Prostate gland (tissue), 2 donors: ENCODE results near the gene PON3. TPM values are rescaled to one million over a fixed set of nuclear protein-coding genes. Genes with fewer than 3 reads are reported as not detected.

Source experiments
- DNase-seq: peaks from one replicate; pipeline ENCODE4 v3.0.0-alpha.2; 2019; ENCODE audit warnings: low spot score
- H3K27ac ChIP-seq, 2 donors: fragments of 200-600 bp; sonication (generic); 2 replicates each; pipeline ENCODE4 v1.5.1; 2017 to 2019
- H3K27me3 ChIP-seq: fragments of 200-600 bp; sonication (generic); replicated peaks from 2 replicates; pipeline ENCODE4 v1.5.1; 2019; ENCODE audit not compliant: insufficient read depth
- H3K36me3 ChIP-seq, 2 donors: fragments of 200-600 bp; sonication (generic); 1 replicate in 1 of 2; 2 replicates in 1 of 2; pipeline versions ENCODE4 v1.5.1 to v1.8.1; 2017 to 2019
- H3K4me1 ChIP-seq: fragments of 200-600 bp; sonication (generic); replicated peaks from 2 replicates; pipeline ENCODE4 v1.5.1; 2019
- H3K4me3 ChIP-seq, 2 donors: fragments of 200-600 bp; sonication (generic); 2 replicates each; pipeline ENCODE4 v1.5.1; 2017 to 2019
- H3K9me3 ChIP-seq: fragments of 200-600 bp; sonication (generic); 2 replicates; pipeline ENCODE4 v1.5.1; 2017
- POLR2A ChIP-seq: fragments of 450-650 bp; IDR thresholded peaks from one replicate; pipeline ENCODE4 v1.6.1; 2016; ENCODE audit warnings: antibody characterized with exemption, mild to moderate bottlenecking
- POLR2AphosphoS5 ChIP-seq: sonication (generic); formaldehyde crosslinking; IDR thresholded peaks from one replicate; pipeline ENCODE4 v1.6.1; 2017; ENCODE audit warnings: antibody characterized with exemption
- WGBS: methylation state at CpG from one replicate; pipeline ENCODE4 v1.1.5; 2018; 5-methylcytosine and 5-hydroxymethylcytosine counted together
- intact Hi-C: fragments of 100-400 bp; cut with DNase I; formaldehyde crosslinking; loops from one replicate; pipeline ENCODE4 v1.14.2; 2022
- total RNA-seq, 2 donors: library from RNA; depleted of rRNA; stranded (reverse); fragments of >200 nt; gene quantifications; one replicate each; pipeline ENCODE4 v1.1.0, GENCODE V29; 2016
- TF ChIP-seq, protein P1 (sequence below), 4 experiments: fragments of 200-600 bp in 2 of 4; fragments of 450-650 bp in 2 of 4; sonication (generic) in 2 of 4; IDR thresholded peaks; 1 replicate in 3 of 4; 2 replicates in 1 of 4; pipeline ENCODE4 v1.5.1; 2016 to 2019; ENCODE audit warnings: antibody characterized with exemption in 4 of 4, mild to moderate bottlenecking in 2 of 4, moderate library complexity in 2 of 4

PON3 gene
- total RNA-seq, 2 donors from 2014 or later = 1.9 to 9.5 TPM

DNA sequence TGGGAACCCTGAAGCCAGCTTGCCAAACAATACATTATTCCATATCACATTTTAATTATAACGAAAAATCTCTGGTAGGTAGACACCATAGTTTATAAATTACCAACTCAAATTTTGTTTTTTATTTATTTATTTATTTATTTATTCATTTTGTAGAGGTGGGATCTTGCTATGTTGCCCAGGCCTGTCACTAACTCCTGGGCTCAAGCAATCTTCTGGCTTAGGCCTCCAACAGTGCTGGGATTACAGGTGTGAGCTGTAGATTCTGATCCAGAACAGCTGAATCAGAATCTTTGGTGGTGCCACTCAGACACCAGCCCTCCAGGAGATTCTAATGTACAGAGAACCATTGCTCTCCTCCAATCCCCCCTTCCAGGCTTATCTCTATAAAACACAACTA, 37.0 kb upstream of the PON3 start:
- Histone ChIP-seq H3K9me3 (no peaks in the 10 kb centered on the region), H3K27ac (no peak overlapping the region), H3K4me1 (no peaks in the 10 kb centered on the region), H3K4me3 (no peak overlapping the region), H3K36me3 (no peaks in the 10 kb centered on the region), H3K27me3 (no peaks in the 10 kb centered on the region)
- TF ChIP-seq POLR2A (no peak), POLR2AphosphoS5 (no peak)
- TF ChIP-seq, protein P1, sequence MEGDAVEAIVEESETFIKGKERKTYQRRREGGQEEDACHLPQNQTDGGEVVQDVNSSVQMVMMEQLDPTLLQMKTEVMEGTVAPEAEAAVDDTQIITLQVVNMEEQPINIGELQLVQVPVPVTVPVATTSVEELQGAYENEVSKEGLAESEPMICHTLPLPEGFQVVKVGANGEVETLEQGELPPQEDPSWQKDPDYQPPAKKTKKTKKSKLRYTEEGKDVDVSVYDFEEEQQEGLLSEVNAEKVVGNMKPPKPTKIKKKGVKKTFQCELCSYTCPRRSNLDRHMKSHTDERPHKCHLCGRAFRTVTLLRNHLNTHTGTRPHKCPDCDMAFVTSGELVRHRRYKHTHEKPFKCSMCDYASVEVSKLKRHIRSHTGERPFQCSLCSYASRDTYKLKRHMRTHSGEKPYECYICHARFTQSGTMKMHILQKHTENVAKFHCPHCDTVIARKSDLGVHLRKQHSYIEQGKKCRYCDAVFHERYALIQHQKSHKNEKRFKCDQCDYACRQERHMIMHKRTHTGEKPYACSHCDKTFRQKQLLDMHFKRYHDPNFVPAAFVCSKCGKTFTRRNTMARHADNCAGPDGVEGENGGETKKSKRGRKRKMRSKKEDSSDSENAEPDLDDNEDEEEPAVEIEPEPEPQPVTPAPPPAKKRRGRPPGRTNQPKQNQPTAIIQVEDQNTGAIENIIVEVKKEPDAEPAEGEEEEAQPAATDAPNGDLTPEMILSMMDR (IDR thresholded peaks at IDR 0.05) = no peak
- DNase-seq = no peak
- 94% methylated on average over 1 of the region's 1 CpG for WGBS
- intact Hi-C loops = no loop called here

DNA sequence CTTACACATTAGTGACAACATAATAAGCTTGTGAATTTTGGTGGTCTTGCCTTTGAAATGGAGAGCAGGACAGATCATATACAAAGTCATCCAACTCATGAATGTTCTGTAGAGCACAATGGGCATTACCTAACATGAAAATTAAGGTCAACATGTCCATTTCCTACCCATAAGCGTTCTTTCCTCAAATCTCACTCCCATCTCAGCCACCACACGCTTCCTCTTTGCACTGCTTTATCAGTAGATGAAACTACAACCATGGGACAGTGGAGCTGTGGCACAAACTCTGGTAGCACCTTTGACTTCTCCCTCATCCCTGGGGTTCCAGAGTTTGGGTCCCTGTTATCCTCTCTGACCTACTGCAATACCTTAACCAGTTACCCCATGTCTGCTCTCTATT, 36.4 kb upstream of the PON3 start:
- Histone ChIP-seq H3K27ac (no peak overlapping the region), H3K9me3 (no peaks in the 10 kb centered on the region), H3K4me3 (no peak overlapping the region), H3K36me3 (no peaks in the 10 kb centered on the region), H3K4me1 (no peaks in the 10 kb centered on the region), H3K27me3 (no peaks in the 10 kb centered on the region)
- intact Hi-C loops = no loop called here
- no peak for TF ChIP-seq POLR2A
- TF ChIP-seq, protein P1 (IDR thresholded peaks at IDR 0.05) = no peak
- 81% methylated on average over 2 of the region's 2 CpGs for WGBS
- DNase-seq = no peak

- TF ChIP-seq, protein P1 (IDR thresholded peaks at IDR 0.05) = no peak
- no peak for TF ChIP-seq POLR2AphosphoS5
- TF ChIP-seq POLR2A = no peak
- H3K9me3 ChIP-seq = no peaks in the 10 kb centered on the region
- no peaks in the 10 kb centered on the region for H3K4me1 ChIP-seq
- 90% methylated on average over 2 of the region's 2 CpGs for WGBS
- no peak overlapping the region for H3K27ac ChIP-seq
- intact Hi-C loops = no loop called here
- H3K27me3 ChIP-seq = no peaks in the 10 kb centered on the region
- H3K4me3 ChIP-seq = no peak overlapping the region
- DNase-seq = no peak
- no peaks in the 10 kb centered on the region for H3K36me3 ChIP-seq
Measured at GRCh38 chr7:95430864-95431263, 34.7 kb upstream of the PON3 start.

GRCh38 chr7:95429241-95429990, 33.2 kb upstream of the PON3 start:
- WGBS = 82% methylated on average over 5 of the region's 5 CpGs
- TF ChIP-seq POLR2A (no peak), POLR2AphosphoS5 (no peak)
- TF ChIP-seq, protein P1 (IDR thresholded peaks at IDR 0.05) = no peak
- intact Hi-C loops = no loop called here
- Histone ChIP-seq H3K27me3 (no peaks in the 10 kb centered on the region), H3K27ac (no peak overlapping the region), H3K4me3 (no peak overlapping the region), H3K4me1 (no peaks in the 10 kb centered on the region), H3K36me3 (no peaks in the 10 kb centered on the region), H3K9me3 (no peaks in the 10 kb centered on the region)
- no peak for DNase-seq

- no peak for DNase-seq
- intact Hi-C loops = no loop called here
- Histone ChIP-seq H3K9me3 (no peaks in the 10 kb centered on the region), H3K27ac (no peak overlapping the region), H3K4me3 (no peak overlapping the region), H3K27me3 (no peaks in the 10 kb centered on the region), H3K4me1 (no peaks in the 10 kb centered on the region), H3K36me3 (no peaks in the 10 kb centered on the region)
- TF ChIP-seq POLR2AphosphoS5 = no peak
- TF ChIP-seq, protein P1 (IDR thresholded peaks at IDR 0.05) = no peak
- no peak for TF ChIP-seq POLR2A
- WGBS = 84% methylated on average over 3 of the region's 3 CpGs
Measured at GRCh38 chr7:95427914-95428516, 31.8 kb upstream of the PON3 start.
